ENCODE results near the gene ARHGAP9.
"Not testable (repeated sequence)": the region's sequence is repeated elsewhere in the genome, so short reads cannot be mapped to it uniquely, and the experiment has no call there.

ARHGAP9 gene

GRCh38 chr12:57517718-57518117, 38.1 kb upstream of the ARHGAP9 start:
- in situ Hi-C loops (cut with MboI; ENCODE audit: low sequenced_read_pairs) = not testable (repeated sequence)

GRCh38 chr12:57517187-57517586, 37.5 kb upstream of the ARHGAP9 start:
- in situ Hi-C loops (cut with MboI; ENCODE audit: low sequenced_read_pairs) = no loop called here

GRCh38 chr12:57516617-57517153, 37.0 kb upstream of the ARHGAP9 start:
- in situ Hi-C loops (cut with MboI; ENCODE audit: low sequenced_read_pairs) = no loop called here

GRCh38 chr12:57515934-57516541, 36.4 kb upstream of the ARHGAP9 start:
- in situ Hi-C loops (cut with MboI; ENCODE audit: low sequenced_read_pairs) = no loop called here

GRCh38 chr12:57515408-57515933, 35.8 kb upstream of the ARHGAP9 start:
- in situ Hi-C loops (cut with MboI; ENCODE audit: low sequenced_read_pairs) = no loop called here

GRCh38 chr12:57514720-57515407, 35.2 kb upstream of the ARHGAP9 start:
- in situ Hi-C loops (cut with MboI; ENCODE audit: low sequenced_read_pairs) = no loop called here

GRCh38 chr12:57514246-57514645, 34.6 kb upstream of the ARHGAP9 start:
- in situ Hi-C loops (cut with MboI; ENCODE audit: low sequenced_read_pairs) = not testable (repeated sequence)

- in situ Hi-C loops (cut with MboI; ENCODE audit: low sequenced_read_pairs) = not testable (repeated sequence)
Observed at GRCh38 chr12:57513677-57514076, 34.0 kb upstream of the ARHGAP9 start.

- in situ Hi-C loops (cut with MboI; ENCODE audit: low sequenced_read_pairs) = no loop called here
Observed at GRCh38 chr12:57513266-57513665, 33.6 kb upstream of the ARHGAP9 start.

- in situ Hi-C loops (cut with MboI; ENCODE audit: low sequenced_read_pairs) = no loop called here
Observed at GRCh38 chr12:57512665-57513064, 33.0 kb upstream of the ARHGAP9 start.

GRCh38 chr12:57511588-57512325, 32.1 kb upstream of the ARHGAP9 start:
- in situ Hi-C loops (cut with MboI; ENCODE audit: low sequenced_read_pairs) = no loop called here

- in situ Hi-C loops (cut with MboI; ENCODE audit: low sequenced_read_pairs) = no loop called here
Observed at GRCh38 chr12:57511161-57511560, 31.5 kb upstream of the ARHGAP9 start.

GRCh38 chr12:57507796-57508195, 28.1 kb upstream of the ARHGAP9 start:
- in situ Hi-C loops (cut with MboI; ENCODE audit: low sequenced_read_pairs) = not testable (repeated sequence)

- in situ Hi-C loops (cut with MboI; ENCODE audit: low sequenced_read_pairs) = not testable (repeated sequence)
Observed at GRCh38 chr12:57506541-57506940, 26.9 kb upstream of the ARHGAP9 start.

- in situ Hi-C loops (cut with MboI; ENCODE audit: low sequenced_read_pairs) = not testable (repeated sequence)
Observed at GRCh38 chr12:57502311-57502969, 22.8 kb upstream of the ARHGAP9 start.

GRCh38 chr12:57500213-57500612, 20.5 kb upstream of the ARHGAP9 start:
- in situ Hi-C loops (cut with MboI; ENCODE audit: low sequenced_read_pairs) = no loop called here

- in situ Hi-C loops (cut with MboI; ENCODE audit: low sequenced_read_pairs) = no loop called here
Observed at GRCh38 chr12:57498571-57498970, 18.9 kb upstream of the ARHGAP9 start.

- in situ Hi-C loops (cut with MboI; ENCODE audit: low sequenced_read_pairs) = no loop called here
Observed at GRCh38 chr12:57498132-57498502, 18.5 kb upstream of the ARHGAP9 start.

GRCh38 chr12:57497223-57498131, 17.8 kb upstream of the ARHGAP9 start:
- in situ Hi-C loops (cut with MboI; ENCODE audit: low sequenced_read_pairs) = no loop called here

- in situ Hi-C loops (cut with MboI; ENCODE audit: low sequenced_read_pairs) = no loop called here
Observed at GRCh38 chr12:57496822-57497221, 17.2 kb upstream of the ARHGAP9 start.
